ENCODE results near the gene MID1. TPM values are rescaled to one million over a fixed set of nuclear protein-coding genes. Genes with fewer than 3 reads are reported as not detected.

The MID1 gene
- total and polyA plus RNA-seq, 5 donors = 4.1 to 39.9 (median 21.0) TPM

- no peaks in the 10 kb centered on the region for H3K27me3 ChIP-seq (ENCODE audit: control insufficient read depth, insufficient read depth)
- no peak for ATAC-seq
- WGBS = 89% methylated on average over 4 of the region's 4 CpGs
- no peaks in the 10 kb centered on the region for H3K9me3 ChIP-seq (ENCODE audit: control insufficient read depth, low read length)
- H3K4me3 ChIP-seq (ENCODE audit: low read length) = no peak overlapping the region
- no peak for DNase-seq
- H3K4me1 ChIP-seq (ENCODE audit: control insufficient read depth, insufficient read depth, low read length) = peaks cover 2% of the 10 kb centered on the region
- H3K27ac ChIP-seq (ENCODE audit: low read length) = no peak overlapping the region
- intact Hi-C loops (cut with DNase I) = no loop called here
Measured at GRCh38 chrX:10557166-10557565, 63.2 kb downstream of the MID1 start.

DNA sequence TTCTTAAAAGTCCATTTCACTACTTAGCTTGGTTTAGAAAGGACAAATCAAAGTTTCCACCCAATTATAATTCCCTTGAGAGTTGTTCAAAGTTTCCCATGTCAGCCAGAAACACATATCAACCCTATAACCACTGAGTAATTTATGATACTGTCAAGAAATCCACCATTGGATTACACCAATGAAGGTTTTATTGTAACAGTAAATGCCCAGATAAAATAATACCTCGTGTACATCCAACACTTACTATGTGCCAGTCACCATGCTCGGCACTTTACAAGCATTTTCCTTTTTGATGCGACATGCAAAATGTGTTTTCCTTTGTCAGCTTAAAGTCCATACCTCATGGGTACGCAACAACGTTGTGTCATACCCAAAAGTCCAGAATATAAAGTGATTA is 64.0 kb downstream of the MID1 start:
- H3K4me3 ChIP-seq (ENCODE audit: low read length) = no peak overlapping the region
- no peaks in the 10 kb centered on the region for H3K9me3 ChIP-seq (ENCODE audit: control insufficient read depth, low read length)
- H3K27me3 ChIP-seq (ENCODE audit: control insufficient read depth, insufficient read depth) = no peaks in the 10 kb centered on the region
- no peak for DNase-seq
- ATAC-seq = no peak
- intact Hi-C loops (cut with DNase I) = no loop called here
- H3K27ac ChIP-seq (ENCODE audit: low read length) = no peak overlapping the region
- peaks cover 2% of the 10 kb centered on the region for H3K4me1 ChIP-seq (ENCODE audit: control insufficient read depth, insufficient read depth, low read length)
- WGBS = 92% methylated on average over 5 of the region's 5 CpGs

- intact Hi-C loops (cut with DNase I) = no loop called here
- no peak for ATAC-seq
- DNase-seq = no peak
- Histone ChIP-seq H3K9me3 (ENCODE audit: control insufficient read depth, low read length) (no peaks in the 10 kb centered on the region), H3K27ac (ENCODE audit: low read length) (peak overlapping the region; percentile 45), H3K27me3 (ENCODE audit: control insufficient read depth, insufficient read depth) (no peaks in the 10 kb centered on the region), H3K4me1 (ENCODE audit: control insufficient read depth, insufficient read depth, low read length) (peaks cover 2% of the 10 kb centered on the region), H3K4me3 (ENCODE audit: low read length) (no peak overlapping the region)
- WGBS = 37% methylated on average over 4 of the region's 4 CpGs
Measured at GRCh38 chrX:10555846-10556245, 64.5 kb downstream of the MID1 start.

DNA sequence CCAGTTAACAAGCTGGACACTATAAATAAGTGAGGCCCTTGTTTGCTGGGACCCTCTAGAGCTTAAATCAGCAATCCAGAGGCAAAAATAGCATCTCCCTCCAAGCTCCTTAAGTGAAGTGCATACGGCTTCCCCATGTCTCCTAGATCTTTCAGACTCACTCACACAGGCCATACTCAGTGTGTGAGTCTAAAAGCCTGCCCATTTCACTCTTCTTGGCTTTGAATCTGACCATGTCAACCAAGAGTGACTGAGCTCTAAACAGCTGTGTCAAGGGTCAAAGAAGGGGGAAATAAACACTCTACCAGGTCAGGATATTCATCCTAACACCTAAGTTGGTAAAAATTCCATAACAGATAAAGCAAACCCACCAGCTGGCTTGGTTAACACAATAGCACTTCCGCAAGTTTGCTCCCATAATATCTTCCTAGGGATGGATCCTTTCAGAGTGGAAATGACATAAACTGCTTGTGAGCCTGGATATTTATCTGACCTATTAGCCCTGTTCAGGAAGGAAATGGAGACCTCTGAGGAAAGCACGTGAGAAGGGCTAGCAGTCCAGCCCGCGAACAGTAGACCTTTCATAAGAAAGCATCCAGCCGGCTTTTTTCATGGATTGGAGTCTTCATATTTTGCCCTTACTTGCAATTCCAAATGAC is 65.6 kb downstream of the MID1 start:
- WGBS = 42% methylated on average over 6 of the region's 6 CpGs
- DNase-seq = no peak
- Histone ChIP-seq H3K27ac (ENCODE audit: low read length) (no peak overlapping the region), H3K27me3 (ENCODE audit: control insufficient read depth, insufficient read depth) (no peaks in the 10 kb centered on the region), H3K4me1 (ENCODE audit: control insufficient read depth, insufficient read depth, low read length) (peaks cover 2% of the 10 kb centered on the region), H3K4me3 (ENCODE audit: low read length) (no peak overlapping the region), H3K9me3 (ENCODE audit: control insufficient read depth, low read length) (no peaks in the 10 kb centered on the region)
- peak in 1 of 2 donors; percentile 89 for ATAC-seq
- intact Hi-C loops (cut with DNase I) = no loop called here

GRCh38 chrX:10549280-10549679 is 71.1 kb downstream of the MID1 start:
- no peak for ATAC-seq

DNA sequence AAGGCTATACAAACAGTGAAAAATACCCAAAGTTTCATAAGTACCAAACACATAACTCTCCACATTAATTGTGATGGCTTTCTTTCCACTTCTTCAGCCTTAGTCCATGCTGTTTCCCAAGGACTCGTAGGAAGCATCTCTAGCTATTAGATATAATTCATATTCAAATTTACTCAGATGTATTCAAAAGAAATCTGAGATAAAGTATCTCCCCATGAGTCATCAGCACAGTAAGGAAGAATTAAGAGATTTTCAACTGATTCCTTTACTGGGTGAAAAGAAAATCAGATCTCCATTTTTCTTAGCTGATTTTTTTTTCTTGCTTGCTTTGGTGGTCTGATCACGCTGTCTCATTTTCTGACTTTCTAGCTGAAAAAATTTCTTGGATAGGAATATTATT is 71.7 kb downstream of the MID1 start:
- peaks cover 2% of the 10 kb centered on the region for H3K4me1 ChIP-seq (ENCODE audit: control insufficient read depth, insufficient read depth, low read length)
- WGBS = 74% methylated on average over 2 of the region's 2 CpGs
- no peaks in the 10 kb centered on the region for H3K9me3 ChIP-seq (ENCODE audit: control insufficient read depth, low read length)
- no peak overlapping the region for H3K27ac ChIP-seq (ENCODE audit: low read length)
- no peak for DNase-seq
- no peak for ATAC-seq
- H3K4me3 ChIP-seq (ENCODE audit: low read length) = no peak overlapping the region
- intact Hi-C loops (cut with DNase I) = no loop called here
- H3K27me3 ChIP-seq (ENCODE audit: control insufficient read depth, insufficient read depth) = no peaks in the 10 kb centered on the region

More at GRCh38 chrX:10549280-10549679, 71.1 kb downstream of the MID1 start:
- Histone ChIP-seq H3K4me1 (ENCODE audit: control insufficient read depth, insufficient read depth, low read length) (peaks cover 2% of the 10 kb centered on the region), H3K27me3 (ENCODE audit: control insufficient read depth, insufficient read depth) (no peaks in the 10 kb centered on the region), H3K9me3 (ENCODE audit: control insufficient read depth, low read length) (no peaks in the 10 kb centered on the region), H3K4me3 (ENCODE audit: low read length) (no peak overlapping the region), H3K27ac (ENCODE audit: low read length) (no peak overlapping the region)
- DNase-seq = no peak
- intact Hi-C loops (cut with DNase I) = no loop called here
- 54% methylated on average over 2 of the region's 2 CpGs for WGBS

- DNase-seq (no peak), ATAC-seq (no peak)
- Histone ChIP-seq H3K27me3 (ENCODE audit: control insufficient read depth, insufficient read depth) (no peaks in the 10 kb centered on the region), H3K9me3 (ENCODE audit: control insufficient read depth, low read length) (no peaks in the 10 kb centered on the region), H3K27ac (ENCODE audit: low read length) (no peak overlapping the region), H3K4me3 (ENCODE audit: low read length) (no peak overlapping the region), H3K4me1 (ENCODE audit: control insufficient read depth, insufficient read depth, low read length) (peaks cover 2% of the 10 kb centered on the region)
- 46% methylated on average over 1 of the region's 1 CpG for WGBS
- intact Hi-C loops (cut with DNase I) = no loop called here
Measured at GRCh38 chrX:10545882-10546281, 74.5 kb downstream of the MID1 start.

DNA sequence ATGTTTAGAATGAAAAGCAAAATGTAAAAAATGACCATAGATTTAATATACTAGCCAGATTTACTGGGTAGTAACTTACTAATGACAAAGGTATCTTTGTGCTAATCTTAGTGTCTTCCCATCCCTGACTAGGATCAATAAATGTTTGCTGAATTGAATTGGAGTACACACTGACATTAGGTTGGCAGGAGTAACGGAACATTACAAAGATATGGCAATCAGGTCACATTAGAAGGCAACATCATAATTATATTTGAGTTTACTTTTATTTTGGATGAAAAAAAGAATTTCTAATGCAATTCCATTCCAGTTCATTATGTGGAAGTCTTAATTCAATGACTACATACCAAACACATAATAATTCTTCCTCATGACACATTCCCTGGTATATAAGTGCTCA is 77.8 kb downstream of the MID1 start:
- intact Hi-C loops (cut with DNase I) = no loop called here
- no peaks in the 10 kb centered on the region for H3K4me1 ChIP-seq (ENCODE audit: control insufficient read depth, insufficient read depth, low read length)
- H3K27ac ChIP-seq (ENCODE audit: low read length) = no peak overlapping the region
- no peaks in the 10 kb centered on the region for H3K9me3 ChIP-seq (ENCODE audit: control insufficient read depth, low read length)
- whole genome bisulfite sequencing = 69% methylated on average over 1 of the region's 1 CpG
- no peak overlapping the region for H3K4me3 ChIP-seq (ENCODE audit: low read length)
- DNase-seq (no peak), ATAC-seq (no peak)
- no peaks in the 10 kb centered on the region for H3K27me3 ChIP-seq (ENCODE audit: control insufficient read depth, insufficient read depth)

DNA sequence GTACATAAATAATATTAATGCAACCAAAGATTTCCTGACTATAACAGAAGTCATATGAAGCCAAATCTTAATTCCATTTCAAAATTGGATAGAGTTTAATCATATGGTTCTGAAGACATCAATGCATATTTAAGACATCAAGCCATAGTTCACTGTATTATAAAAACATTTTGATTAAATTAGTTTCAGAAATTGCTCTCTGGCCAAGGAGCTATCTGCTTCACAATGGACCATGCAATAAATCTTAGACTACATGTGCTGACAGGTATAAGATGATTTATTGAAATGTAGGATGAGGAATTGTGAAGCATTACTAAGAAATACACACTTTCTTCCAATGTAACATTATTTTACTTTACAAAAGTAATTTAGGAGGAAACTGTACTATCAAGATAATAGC is 81.6 kb downstream of the MID1 start:
- no peak overlapping the region for H3K4me3 ChIP-seq (ENCODE audit: low read length)
- ATAC-seq (no peak), DNase-seq (no peak)
- H3K4me1 ChIP-seq (ENCODE audit: control insufficient read depth, insufficient read depth, low read length) = no peaks in the 10 kb centered on the region
- no peak overlapping the region for H3K27ac ChIP-seq (ENCODE audit: low read length)
- H3K27me3 ChIP-seq (ENCODE audit: control insufficient read depth, insufficient read depth) = no peaks in the 10 kb centered on the region
- intact Hi-C loops (cut with DNase I) = no loop called here
- no peaks in the 10 kb centered on the region for H3K9me3 ChIP-seq (ENCODE audit: control insufficient read depth, low read length)

GRCh38 chrX:10537308-10537707 is 83.1 kb downstream of the MID1 start:
- DNase-seq (no peak), ATAC-seq (no peak)
- no peak overlapping the region for H3K4me3 ChIP-seq (ENCODE audit: low read length)
- no peak overlapping the region for H3K27ac ChIP-seq (ENCODE audit: low read length)
- WGBS = 51% methylated on average over 2 of the region's 2 CpGs
- no peaks in the 10 kb centered on the region for H3K27me3 ChIP-seq (ENCODE audit: control insufficient read depth, insufficient read depth)
- H3K4me1 ChIP-seq (ENCODE audit: control insufficient read depth, insufficient read depth, low read length) = no peaks in the 10 kb centered on the region
- intact Hi-C loops (cut with DNase I) = no loop called here
- no peaks in the 10 kb centered on the region for H3K9me3 ChIP-seq (ENCODE audit: control insufficient read depth, low read length)

- intact Hi-C loops (cut with DNase I) = no loop called here
- H3K27me3 ChIP-seq (ENCODE audit: control insufficient read depth, insufficient read depth) = no peaks in the 10 kb centered on the region
- no peak for ATAC-seq
- H3K27ac ChIP-seq (ENCODE audit: low read length) = no peak overlapping the region
- no peak overlapping the region for H3K4me3 ChIP-seq (ENCODE audit: low read length)
- WGBS = 63% methylated on average over 5 of the region's 5 CpGs
- H3K9me3 ChIP-seq (ENCODE audit: control insufficient read depth, low read length) = no peaks in the 10 kb centered on the region
- no peak for DNase-seq
- no peaks in the 10 kb centered on the region for H3K4me1 ChIP-seq (ENCODE audit: control insufficient read depth, insufficient read depth, low read length)
Measured at GRCh38 chrX:10536744-10537143, 83.6 kb downstream of the MID1 start.

DNA sequence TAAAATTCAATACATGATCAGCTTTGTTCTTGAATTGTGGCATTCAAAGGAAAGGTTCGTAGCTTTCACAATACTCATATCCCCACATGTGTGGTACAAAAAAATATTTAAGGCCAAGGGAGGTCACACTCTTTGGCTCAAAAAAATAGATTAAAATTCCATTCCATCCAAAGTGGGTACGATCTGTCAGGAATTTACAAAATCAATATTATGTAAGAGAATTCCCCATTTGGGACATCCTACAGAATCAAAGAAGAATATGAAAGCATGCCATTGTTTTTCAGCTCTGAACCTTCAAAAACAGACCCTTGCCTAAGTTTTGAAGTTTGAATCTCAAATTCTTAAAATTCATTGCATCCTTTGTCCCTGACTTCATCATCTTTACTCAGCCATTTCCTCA is 85.8 kb downstream of the MID1 start:
- Histone ChIP-seq H3K27me3 (ENCODE audit: control insufficient read depth, insufficient read depth) (no peaks in the 10 kb centered on the region), H3K27ac (ENCODE audit: low read length) (no peak overlapping the region), H3K4me1 (ENCODE audit: control insufficient read depth, insufficient read depth, low read length) (no peaks in the 10 kb centered on the region), H3K9me3 (ENCODE audit: control insufficient read depth, low read length) (no peaks in the 10 kb centered on the region), H3K4me3 (ENCODE audit: low read length) (no peak overlapping the region)
- DNase-seq (no peak), ATAC-seq (no peak)
- WGBS = 85% methylated on average over 2 of the region's 2 CpGs
- intact Hi-C loops (cut with DNase I) = no loop called here
